NCI-H345 (cell line): ENCODE results near the gene ADCY2.

ENCODE experiments used
- DNase-seq: peaks from one replicate; lab custom pipeline; 2025; lab: John Stamatoyannopoulos, UW

The ADCY2 gene

GRCh38 chr5:7395947-7396712 is at the start of gene ADCY2:
Gene ADCY2, plus strand, starts transcription at chr5:7396138. Its CDS starts 159 bp downstream, at chr5:7396297.
- DNase-seq, result peak; percentile 57

- DNase-seq, result no peak
These were observed 48.6 kb upstream of the ADCY2 start for GRCh38 chr5:7347377-7347776.

GRCh38 chr5:7348168-7348854 is 47.6 kb upstream of the ADCY2 start:
- DNase-seq, result no peak

- no peak for DNase-seq
These were observed 34.3 kb upstream of the ADCY2 start for GRCh38 chr5:7361593-7361992.

GRCh38 chr5:7363067-7363677 is 32.8 kb upstream of the ADCY2 start:
- DNase-seq, result no peak

- DNase-seq, result no peak
These were observed 31.6 kb upstream of the ADCY2 start for GRCh38 chr5:7364226-7364875.

GRCh38 chr5:7367780-7368179 is 28.2 kb upstream of the ADCY2 start:
- DNase-seq, result no peak

GRCh38 chr5:7372399-7372798 is 23.5 kb upstream of the ADCY2 start:
- DNase-seq, result no peak

GRCh38 chr5:7374186-7374585 is 21.8 kb upstream of the ADCY2 start:
- DNase-seq, result no peak

GRCh38 chr5:7375457-7375856 is 20.5 kb upstream of the ADCY2 start:
- no peak for DNase-seq

GRCh38 chr5:7376871-7377270 is 19.1 kb upstream of the ADCY2 start:
- no peak for DNase-seq

GRCh38 chr5:7377761-7378160 is 18.2 kb upstream of the ADCY2 start:
- DNase-seq, result no peak

- DNase-seq, result no peak
These were observed 13.3 kb upstream of the ADCY2 start for GRCh38 chr5:7382588-7382987.

- DNase-seq, result no peak
These were observed 10.3 kb upstream of the ADCY2 start for GRCh38 chr5:7385681-7386080.

- no peak for DNase-seq
These were observed 7.4 kb upstream of the ADCY2 start for GRCh38 chr5:7388553-7388952.

GRCh38 chr5:7391215-7391614 is 4.7 kb upstream of the ADCY2 start:
- no peak for DNase-seq

GRCh38 chr5:7391814-7392692 is 3.9 kb upstream of the ADCY2 start:
- DNase-seq, result peak; percentile 68

GRCh38 chr5:7392693-7393024 is 3.3 kb upstream of the ADCY2 start:
- DNase-seq, result no peak

GRCh38 chr5:7393921-7394799 is 1.8 kb upstream of the ADCY2 start:
- no peak for DNase-seq

GRCh38 chr5:7394889-7395431 is 978 bp upstream of the ADCY2 start:
- DNase-seq, result no peak
